RWPE2 (cell line): ENCODE measurements around the gene UCN.

Source experiments
- ATAC-seq: fragments of 200-7000 bp; cut with Tn5 transposase; 3 replicates; pipeline ENCODE4 v1.9.1; 2021; ENCODE audit warnings: low read depth
- DNase-seq: peaks from one replicate; pipeline ENCODE4 v3.0.0-alpha.2; 2020; ENCODE audit warnings: low spot score
- H3K27ac ChIP-seq: fragments of 450-650 bp; 2 replicates; pipeline ENCODE4 v1.5.1; 2017; ENCODE audit warnings: mild to moderate bottlenecking; ENCODE audit not compliant: poor library complexity, severe bottlenecking
- H3K27me3 ChIP-seq: fragments of 250-450 bp; sonication (Bioruptor Pico); 2 replicates; pipeline ENCODE4 v1.5.1; 2021; ENCODE audit warnings: mild to moderate bottlenecking, moderate library complexity; ENCODE audit not compliant: insufficient read depth, poor library complexity, severe bottlenecking
- H3K36me3 ChIP-seq: fragments of 250-450 bp; sonication (Bioruptor Pico); 2 replicates; pipeline ENCODE4 v1.5.1; 2020; ENCODE audit warnings: low read depth, mild to moderate bottlenecking, moderate library complexity
- H3K4me1 ChIP-seq: fragments of 250-450 bp; sonication (Bioruptor Pico); 2 replicates; pipeline ENCODE4 v1.5.1; 2021; ENCODE audit warnings: mild to moderate bottlenecking, moderate library complexity; ENCODE audit not compliant: insufficient read depth, poor library complexity, severe bottlenecking
- H3K4me3 ChIP-seq: fragments of 250-450 bp; sonication (Bioruptor Pico); 2 replicates; pipeline ENCODE4 v1.5.1; 2021; ENCODE audit warnings: mild to moderate bottlenecking, moderate library complexity; ENCODE audit not compliant: severe bottlenecking
- H3K9me3 ChIP-seq: fragments of 250-450 bp; sonication (Bioruptor Pico); 2 replicates; pipeline ENCODE4 v1.5.1; 2021; ENCODE audit warnings: mild to moderate bottlenecking, moderate library complexity; ENCODE audit not compliant: severe bottlenecking
- CTCF ChIP-seq: fragments of 450-650 bp; IDR thresholded peaks from one replicate; pipeline ENCODE4 v1.5.1; 2017; ENCODE audit warnings: mild to moderate bottlenecking, moderate library complexity; ENCODE audit not compliant: poor library complexity, severe bottlenecking

The UCN gene

GRCh38 chr2:27336173-27336572 is 27.9 kb upstream of the UCN start:
- TF ChIP-seq CTCF: no peak
- no peak for DNase-seq
- no peak for ATAC-seq
- Histone ChIP-seq H3K4me3 (no peak overlapping the region), H3K36me3 (peaks cover 74% of the 10 kb centered on the region), H3K4me1 (no peaks in the 10 kb centered on the region), H3K27me3 (no peaks in the 10 kb centered on the region), H3K9me3 (no peaks in the 10 kb centered on the region), H3K27ac (no peak overlapping the region)

GRCh38 chr2:27335311-27335710 is 27.1 kb upstream of the UCN start:
- no peak overlapping the region for H3K4me3 ChIP-seq
- no peaks in the 10 kb centered on the region for H3K9me3 ChIP-seq
- TF ChIP-seq CTCF: no peak
- no peaks in the 10 kb centered on the region for H3K27me3 ChIP-seq
- no peak overlapping the region for H3K27ac ChIP-seq
- no peak for ATAC-seq
- no peaks in the 10 kb centered on the region for H3K4me1 ChIP-seq
- DNase-seq: no peak
- peaks cover 73% of the 10 kb centered on the region for H3K36me3 ChIP-seq

GRCh38 chr2:27324720-27325119 is 16.5 kb upstream of the UCN start:
- Histone ChIP-seq H3K36me3 (peaks cover 22% of the 10 kb centered on the region), H3K27ac (no peak overlapping the region), H3K27me3 (no peaks in the 10 kb centered on the region), H3K4me3 (no peak overlapping the region), H3K9me3 (no peaks in the 10 kb centered on the region), H3K4me1 (peaks cover 13% of the 10 kb centered on the region)
- ATAC-seq (no peak), DNase-seq (no peak)
- TF ChIP-seq CTCF: no peak

- Histone ChIP-seq H3K27ac (peak overlapping the region; percentile 85), H3K9me3 (no peaks in the 10 kb centered on the region), H3K4me3 (peak overlapping the region; percentile 70), H3K36me3 (peaks cover 12% of the 10 kb centered on the region), H3K27me3 (no peaks in the 10 kb centered on the region), H3K4me1 (peaks cover 13% of the 10 kb centered on the region)
- DNase-seq (no peak), ATAC-seq (no peak)
- TF ChIP-seq CTCF: no peak
These were observed 15.5 kb upstream of the UCN start for GRCh38 chr2:27323596-27324285.
